PC-3 (cell line): ENCODE results near the gene CLEC14A.

Experiments
- EZH2 ChIP-seq: fragments of 300-600 bp; sonication (generic); IDR thresholded peaks from one replicate; pipeline ENCODE4 v1.6.1; 2017; ENCODE audit warnings: antibody characterized with exemption, mild to moderate bottlenecking, low read length; ENCODE audit not compliant: unreplicated experiment
- EZH2phosphoT487 ChIP-seq: fragments of 300-600 bp; sonication (generic); IDR thresholded peaks from 2 replicates; pipeline ENCODE4 v1.6.1; 2018; ENCODE audit warnings: mild to moderate bottlenecking, antibody characterized with exemption, low read length, borderline replicate concordance
- TF ChIP-seq, protein P1 (sequence below): fragments of 300-600 bp; sonication (generic); conservative IDR thresholded peaks from 2 replicates; pipeline ENCODE4 v1.5.1; 2017; ENCODE audit warnings: antibody characterized with exemption, low read depth, mild to moderate bottlenecking, low read length

DNA sequence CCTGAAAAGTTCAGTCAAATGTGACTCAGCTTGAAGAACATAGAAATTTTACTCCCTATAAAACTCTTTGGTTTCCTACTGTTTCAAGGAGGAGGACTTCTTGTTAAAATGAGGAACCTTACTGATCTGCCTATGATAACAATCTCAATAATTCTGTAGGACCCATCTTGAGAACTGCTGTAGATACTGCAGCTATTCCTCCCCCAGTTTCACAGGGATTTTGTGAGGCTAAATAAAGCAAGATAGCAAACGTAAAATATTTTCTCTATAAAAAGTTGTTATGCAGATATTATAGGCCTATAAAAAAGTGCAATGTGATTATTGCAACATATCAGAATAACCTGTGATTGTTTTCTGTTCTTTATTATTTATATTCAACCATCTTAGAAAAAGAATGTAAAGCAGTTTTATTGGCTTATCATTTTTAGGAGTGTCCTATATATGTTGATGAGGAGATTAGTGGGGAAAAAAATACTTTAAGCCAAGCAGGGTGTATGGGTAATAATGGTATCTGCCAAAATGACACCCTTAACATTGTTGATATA is 12.1 kb downstream of the CLEC14A start:
- TF ChIP-seq EZH2 (no peak), EZH2phosphoT487 (no peak)
- TF ChIP-seq, protein P1, sequence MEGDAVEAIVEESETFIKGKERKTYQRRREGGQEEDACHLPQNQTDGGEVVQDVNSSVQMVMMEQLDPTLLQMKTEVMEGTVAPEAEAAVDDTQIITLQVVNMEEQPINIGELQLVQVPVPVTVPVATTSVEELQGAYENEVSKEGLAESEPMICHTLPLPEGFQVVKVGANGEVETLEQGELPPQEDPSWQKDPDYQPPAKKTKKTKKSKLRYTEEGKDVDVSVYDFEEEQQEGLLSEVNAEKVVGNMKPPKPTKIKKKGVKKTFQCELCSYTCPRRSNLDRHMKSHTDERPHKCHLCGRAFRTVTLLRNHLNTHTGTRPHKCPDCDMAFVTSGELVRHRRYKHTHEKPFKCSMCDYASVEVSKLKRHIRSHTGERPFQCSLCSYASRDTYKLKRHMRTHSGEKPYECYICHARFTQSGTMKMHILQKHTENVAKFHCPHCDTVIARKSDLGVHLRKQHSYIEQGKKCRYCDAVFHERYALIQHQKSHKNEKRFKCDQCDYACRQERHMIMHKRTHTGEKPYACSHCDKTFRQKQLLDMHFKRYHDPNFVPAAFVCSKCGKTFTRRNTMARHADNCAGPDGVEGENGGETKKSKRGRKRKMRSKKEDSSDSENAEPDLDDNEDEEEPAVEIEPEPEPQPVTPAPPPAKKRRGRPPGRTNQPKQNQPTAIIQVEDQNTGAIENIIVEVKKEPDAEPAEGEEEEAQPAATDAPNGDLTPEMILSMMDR: no peak
